IPS-NIHi7 (cell line): ENCODE measurements around the gene C1QTNF6.
A peak's percentile ranks its signal among the peaks of the same experiment; 100 is the strongest.
"Not testable (repeated sequence)": the region's sequence is repeated elsewhere in the genome, so short reads cannot be mapped to it uniquely, and the experiment has no call there.

Experiments used
- DNase-seq: peaks from one replicate; pipeline ENCODE4 v3.0.0; 2012; ENCODE audit warnings: mixed read lengths; ENCODE audit errors: extremely low spot score

The C1QTNF6 gene

DNA sequence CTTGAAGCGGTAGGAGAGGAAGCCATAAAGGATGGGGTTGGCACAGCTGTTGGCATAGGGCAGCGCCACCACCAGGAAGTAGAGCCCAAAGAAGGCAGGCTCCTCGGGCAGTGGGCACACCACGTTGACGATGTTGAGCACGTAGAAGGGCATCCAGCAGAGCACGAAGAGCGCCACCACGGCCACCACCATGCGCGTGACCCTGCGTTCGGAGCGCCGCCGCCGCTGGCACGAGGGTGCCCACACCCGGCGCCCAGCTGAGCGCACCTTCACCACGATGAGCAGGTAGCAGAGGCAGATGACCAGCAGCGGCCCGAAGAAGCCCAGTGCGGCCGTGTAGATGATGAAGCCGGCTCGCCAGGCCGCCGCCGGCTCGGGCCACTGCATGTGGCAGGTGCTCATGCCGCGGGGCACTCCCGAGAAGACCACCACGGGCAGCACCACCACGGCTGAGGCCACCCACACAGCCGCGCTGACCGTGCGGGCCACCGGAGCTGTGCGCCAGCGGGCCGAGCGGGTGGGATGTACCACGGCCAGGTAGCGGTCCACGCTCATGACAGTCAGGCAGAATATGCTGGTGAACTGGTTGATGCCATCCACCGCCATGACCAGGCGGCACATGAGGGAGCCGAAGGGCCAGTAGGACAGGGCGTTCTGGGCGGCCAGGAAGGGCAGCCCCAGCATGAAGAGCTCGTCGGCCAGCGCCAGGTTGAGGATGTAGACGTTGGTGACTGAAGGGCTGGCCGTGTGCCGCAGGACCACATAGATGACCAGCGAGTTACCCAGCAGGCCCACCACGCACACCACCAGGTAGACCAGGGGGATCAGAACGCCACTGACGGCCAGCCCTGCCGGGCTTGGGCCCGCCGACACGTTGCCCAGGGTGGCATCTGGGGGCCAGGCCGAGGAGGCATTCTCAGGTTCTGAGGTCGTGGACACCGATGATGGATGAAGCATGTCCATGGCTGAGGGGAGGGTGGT lies 19.1 kb upstream of the C1QTNF6 start:
- no peak for DNase-seq

DNA sequence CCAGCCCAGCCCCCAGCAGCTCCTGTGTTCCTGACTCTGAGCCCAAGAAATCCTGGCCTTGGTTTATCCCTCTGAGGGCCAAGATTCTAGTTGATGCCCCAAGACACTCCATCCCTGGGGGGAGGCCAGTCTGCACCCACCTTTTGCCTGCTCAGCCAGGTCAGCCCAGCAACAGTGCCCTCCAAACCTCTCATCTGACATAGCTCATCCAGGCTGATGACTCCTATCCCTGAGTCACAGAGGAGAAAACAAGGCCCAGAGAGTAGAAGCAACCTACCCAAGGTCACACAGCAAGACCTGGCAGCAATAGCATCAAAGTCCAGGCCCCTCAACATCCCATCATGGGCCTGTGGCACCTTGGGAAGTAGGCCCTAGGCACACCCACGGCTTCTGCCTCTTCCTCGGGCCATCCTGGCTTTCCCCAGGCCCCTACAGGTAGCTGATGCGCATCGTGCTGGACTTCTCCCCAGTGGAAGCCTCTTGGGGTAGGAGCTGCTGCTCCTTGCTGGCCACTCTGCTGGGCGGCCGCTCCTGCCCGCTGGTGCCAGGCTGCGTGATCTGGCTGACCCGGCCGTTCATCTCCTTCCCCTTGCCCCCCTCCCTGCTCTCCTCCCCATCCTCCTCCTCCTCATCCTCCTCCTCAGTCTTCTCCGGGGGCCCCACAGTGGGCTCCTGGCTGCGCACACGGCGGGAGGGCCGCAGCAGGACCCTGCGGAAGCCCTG lies 18.2 kb upstream of the C1QTNF6 start:
- no peak for DNase-seq

DNA sequence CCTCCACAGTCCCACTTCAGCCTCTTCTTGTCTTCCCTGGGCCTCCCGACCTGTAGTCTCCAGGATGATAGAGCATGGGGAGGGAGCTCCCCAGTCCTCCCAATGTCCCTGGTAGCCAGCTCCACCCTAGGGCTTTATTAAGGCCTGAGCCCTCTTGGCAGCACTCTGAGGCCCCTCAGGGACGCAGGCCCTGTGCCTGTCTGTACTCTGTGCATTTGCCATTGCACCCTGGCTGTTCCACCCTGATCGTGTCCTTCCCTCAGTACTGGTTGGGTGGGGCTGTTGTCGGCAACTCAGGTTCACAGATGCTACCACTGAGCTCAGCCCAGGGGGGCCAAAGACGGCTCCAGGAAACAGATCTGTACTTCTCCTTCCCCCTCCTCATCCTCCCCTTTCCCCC lies 17.0 kb upstream of the C1QTNF6 start:
- DNase-seq: no peak

DNA sequence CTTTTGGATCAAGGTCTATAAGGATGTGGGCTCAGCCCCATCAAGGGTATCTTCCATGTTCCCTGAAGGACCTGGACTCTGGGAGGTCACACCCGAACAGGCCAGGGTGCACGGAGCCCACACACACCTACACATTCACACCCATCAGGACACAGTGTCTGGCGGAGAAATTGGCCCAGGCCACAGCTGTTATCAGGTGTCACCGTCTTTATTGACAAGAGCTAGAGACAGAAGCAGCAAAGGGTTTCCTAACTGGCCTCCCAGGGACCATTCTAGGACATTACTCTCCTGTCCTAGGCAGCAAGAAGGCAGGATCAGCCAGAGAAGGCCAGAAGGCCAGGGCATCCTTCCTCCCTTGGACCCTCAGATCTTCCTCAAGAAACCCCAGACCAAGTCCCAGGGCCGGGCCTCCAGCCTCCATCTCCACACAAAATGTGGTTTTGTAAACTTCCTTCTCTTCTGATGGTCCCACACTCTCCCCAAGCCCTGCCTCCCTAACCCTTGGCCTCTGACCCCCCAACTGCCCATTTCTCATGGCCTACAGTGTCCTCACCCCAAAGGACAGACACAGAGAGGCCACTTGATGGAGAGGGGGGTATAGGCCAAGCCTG lies 16.1 kb upstream of the C1QTNF6 start:
- no peak for DNase-seq

DNA sequence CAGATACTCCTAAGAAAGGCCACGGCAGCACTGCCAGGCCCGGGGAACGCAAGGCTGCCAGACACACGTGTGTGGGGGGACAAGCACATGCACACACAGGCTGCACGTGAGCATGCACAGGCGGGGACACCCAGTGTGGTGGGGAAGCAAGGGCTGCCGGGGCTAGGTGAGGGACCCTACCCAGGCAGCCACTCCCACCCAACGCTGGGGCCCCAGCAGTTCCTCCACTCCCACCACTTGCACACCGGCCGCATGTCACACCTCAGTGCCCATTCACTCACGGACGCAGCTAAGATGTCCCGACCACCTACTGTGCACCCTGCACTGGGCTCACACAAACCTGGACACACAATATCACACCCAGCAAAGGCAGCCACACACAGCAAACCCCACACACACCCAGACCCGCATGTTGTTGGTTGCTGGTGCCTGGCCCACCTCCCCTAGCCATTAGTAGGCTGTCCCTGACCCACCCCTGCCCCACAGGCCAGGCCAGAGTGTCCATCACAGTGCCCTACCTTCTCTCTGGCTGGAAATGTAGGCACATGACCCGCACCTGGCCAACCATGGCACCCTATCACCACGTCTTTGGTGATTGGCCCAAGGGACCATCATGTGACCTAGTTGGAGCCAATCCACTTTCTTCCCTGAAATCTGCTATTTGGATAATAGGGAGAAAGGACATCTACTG lies 15.5 kb upstream of the C1QTNF6 start:
- no peak for DNase-seq

DNA sequence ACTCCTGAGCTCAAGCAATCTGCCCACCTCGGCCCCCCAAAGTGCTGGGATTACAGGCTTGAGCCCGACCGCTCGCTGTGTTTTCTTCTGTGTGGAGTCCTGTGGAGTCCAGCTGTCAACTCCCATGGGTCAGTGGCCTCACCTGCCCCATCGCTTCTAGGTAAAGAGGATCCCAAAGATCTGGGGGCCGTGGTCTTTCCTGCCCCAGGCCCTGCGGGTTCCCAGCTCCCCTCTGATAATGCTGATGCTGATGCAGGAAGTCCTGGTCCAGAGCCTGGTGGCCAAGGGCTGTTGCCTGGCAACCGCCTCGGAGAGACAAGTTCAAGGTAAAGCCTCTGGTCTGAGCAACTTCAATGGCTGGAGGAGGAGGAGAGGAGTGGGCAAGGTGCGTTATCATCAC lies 14.7 kb upstream of the C1QTNF6 start:
- no peak for DNase-seq

DNA sequence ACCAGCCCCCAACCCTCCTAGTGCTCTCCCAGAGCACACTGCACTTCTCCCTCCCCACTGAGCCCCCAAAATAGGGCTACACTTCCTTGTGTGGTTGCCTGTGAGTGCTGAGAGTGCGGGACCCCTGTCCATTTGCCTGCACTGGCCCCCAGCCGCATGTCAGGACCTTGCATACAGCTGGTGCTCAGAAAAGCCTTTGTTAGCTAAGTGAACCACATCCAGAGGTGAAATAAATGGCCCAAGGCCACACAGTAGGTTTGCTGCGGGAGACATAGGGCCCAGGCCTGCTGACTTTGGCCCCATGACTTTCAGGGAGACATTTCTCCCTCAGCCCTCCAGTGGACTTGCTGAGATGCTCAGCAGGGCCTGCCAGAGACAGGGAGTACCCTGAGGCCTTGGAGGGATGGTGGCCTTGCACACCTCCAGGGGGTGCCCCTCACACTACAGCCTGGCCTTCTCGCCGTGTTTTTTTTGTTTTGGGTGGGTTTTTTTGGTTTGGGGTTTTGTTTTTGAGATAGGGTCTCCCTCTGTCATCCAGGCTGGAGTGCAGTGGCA lies 14.0 kb upstream of the C1QTNF6 start:
- DNase-seq: no peak

DNA sequence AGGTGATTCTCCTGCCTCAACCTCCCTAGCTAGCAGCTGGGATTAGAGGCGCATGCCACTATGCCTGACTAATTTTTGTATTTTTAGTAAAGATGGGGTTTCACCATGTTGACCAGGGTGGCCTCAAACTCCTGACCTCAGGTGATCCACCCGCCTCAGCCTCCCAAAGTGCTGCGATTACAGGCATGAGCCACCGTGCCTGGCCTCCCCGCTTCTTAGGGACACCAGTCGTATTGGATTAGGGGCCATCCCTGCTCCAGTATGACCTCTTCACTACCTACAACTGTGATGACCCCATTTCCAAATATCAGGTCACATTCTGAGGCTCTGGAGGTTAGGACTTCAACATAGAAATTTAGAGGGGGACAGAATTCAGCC lies 13.4 kb upstream of the C1QTNF6 start:
- not testable (repeated sequence) for DNase-seq

DNA sequence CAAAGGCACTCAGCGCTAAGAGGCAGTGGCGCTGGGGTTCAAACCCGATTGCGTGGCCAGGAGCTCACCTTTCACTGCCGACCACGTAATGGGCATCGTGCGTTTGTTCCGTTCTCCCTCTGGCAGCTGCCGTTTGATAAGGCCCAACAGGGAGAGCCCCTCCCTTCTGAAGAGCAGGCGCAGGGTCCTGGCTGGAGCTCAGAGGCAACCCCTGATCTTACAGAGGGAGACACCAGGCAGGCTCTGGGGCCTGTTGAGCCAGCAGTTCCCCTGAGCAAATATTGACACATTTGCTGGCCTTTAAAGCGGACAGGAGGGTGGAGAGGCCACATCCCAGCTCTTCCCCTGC lies 11.7 kb upstream of the C1QTNF6 start:
- peak; percentile 65 for DNase-seq

DNA sequence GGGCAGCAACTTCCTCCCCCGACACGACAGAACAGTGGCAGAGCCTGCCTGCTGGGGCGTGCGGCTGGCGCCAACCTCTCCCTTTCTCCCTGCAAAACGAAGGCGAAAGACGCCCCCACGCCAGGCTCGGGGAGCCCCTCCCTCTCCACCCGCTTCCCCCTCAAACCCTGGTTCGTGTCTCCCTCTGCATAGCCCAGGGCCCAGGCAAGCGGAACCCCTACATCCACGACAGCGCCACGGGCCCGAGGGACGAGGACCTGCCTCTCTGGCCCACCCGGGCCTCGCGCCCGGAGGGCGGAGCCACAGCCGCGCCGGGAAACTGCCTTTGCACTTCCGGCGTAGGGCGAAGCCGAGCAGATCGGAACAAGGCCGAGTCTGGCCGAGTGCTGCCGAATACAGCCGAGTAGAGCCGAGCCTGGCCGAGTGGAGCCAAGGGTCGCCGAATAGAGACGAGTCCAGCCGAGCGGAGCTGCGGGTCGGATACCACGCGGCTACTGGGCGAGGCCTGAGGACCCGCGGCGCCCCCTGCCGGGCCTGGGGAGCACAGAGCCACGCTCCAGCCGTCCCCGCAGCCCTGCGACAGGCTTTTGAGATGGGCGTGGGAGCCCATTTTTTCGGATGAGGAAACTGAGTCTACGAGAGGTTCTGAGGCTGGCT lies 11.2 kb upstream of the C1QTNF6 start:
- peak; percentile 99 for DNase-seq

DNA sequence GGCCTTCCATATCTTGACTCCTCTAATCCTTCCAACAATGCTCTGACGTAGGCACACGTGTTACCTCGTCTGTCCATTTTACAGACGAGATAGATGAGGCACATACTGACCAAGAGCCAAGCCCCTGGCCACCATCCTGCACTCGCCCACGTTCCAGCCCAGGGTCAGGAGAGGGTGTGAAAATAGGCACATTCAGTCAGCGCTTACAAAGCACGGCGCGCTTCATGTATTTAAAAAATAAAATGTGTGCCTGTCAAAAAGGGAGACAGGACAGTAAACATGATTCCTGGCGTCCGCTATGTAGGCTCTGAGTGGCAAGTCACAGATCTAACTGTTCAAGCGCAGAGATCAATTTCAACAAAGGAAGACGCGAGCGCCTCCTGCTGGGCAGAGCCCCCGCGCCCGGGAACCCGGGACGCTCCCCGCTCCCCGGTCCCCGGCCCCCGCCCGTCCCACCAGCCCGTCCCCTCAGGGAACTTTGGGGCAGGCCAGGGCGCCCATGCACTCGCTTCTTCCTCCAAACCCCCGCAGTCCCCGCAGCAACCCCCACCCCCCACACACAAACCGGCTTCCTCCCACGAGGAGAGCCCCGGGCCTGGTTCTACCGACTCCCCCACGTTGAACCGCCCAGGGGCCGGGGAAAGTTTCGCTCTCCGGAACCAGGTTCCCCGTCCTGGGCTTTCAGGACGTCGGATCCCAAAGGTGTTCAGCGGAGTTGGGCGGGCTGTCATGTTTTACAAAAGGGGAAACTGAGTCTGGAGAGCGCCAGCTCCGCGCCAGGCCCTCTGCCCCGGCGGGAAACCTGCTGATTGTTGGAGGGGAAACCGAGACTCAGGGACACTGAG lies 10.4 kb upstream of the C1QTNF6 start:
- DNase-seq: peak; percentile 82

DNA sequence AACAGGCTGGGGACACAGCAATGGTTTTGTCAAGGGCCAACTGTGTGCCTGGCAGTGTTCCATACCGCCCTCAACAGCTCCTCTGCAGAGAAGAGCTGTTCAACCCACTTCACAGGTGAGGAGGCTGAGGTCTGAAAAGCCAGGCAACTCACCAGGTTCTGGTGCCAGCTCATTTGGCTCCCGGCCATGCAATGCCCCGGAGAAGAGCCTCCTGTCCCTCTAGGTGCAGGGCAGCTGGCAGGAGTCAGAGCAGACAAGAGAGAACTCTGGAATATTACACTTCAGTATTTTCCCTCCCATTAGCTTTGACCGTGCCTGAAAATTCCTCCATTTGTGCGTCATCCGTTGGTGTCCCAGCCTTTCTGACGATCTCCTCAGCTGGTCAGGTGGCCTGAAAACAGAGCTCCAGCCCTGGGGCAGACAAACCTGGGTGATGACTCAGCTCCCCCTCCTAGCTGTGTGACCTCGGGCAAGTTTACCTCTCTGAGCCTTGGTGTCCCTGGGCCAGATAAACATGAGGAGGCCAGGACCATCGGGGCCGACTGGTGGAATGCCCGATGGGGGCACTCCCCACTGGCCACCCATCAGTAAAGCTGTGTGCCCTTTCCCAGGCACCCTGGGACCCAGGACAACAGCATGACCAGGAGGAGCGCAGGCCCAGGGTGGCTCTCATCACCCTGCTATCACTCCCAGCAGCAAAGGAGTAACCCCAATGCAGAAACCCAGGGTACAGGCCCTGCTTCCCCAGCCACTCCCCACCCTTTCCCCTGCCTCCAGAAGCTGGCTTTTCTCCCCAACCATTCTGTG lies 9.6 kb upstream of the C1QTNF6 start:
- no peak for DNase-seq

DNA sequence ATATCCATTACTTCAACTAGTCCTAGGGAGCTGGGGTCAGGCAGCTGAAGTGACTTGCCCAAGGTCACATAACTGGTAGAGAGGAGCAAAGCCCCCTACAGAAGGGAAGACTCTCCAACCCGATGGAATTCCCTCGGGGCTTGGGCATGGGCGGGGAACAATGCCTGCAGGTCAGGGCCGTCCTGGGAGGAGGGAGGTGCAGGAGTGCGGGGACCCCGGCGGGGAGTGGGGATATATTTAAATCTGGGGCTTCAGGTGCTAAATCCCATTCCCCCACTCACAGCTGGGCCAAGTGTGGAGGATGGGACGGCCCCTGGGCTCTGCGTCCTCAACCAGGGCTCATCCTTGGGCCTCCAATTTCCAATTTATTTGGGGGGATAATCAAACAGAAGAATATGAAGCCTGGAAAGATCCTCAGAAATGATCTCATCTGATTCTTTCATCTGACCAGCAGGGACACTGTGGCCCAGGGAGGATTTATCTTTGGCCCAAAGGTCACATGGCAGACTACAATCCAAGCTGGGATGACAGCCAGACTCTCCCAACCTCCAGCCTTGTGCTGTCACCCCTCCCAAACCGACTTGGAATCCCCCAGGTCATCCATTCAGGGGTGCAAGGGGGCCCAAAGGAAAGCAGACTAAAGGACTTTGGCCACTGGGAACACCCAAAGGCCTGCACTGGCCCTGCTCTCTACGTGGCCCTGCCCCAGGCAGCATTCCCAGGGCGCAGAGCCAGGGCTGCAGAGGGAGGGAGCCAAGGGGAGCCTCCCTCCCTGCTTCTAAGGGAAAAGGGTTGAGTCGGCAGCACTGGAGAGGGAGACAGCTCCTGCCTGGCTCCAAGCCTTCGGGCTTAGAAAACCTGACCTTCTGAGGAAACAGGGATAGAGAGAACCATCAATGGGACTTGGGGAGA lies 8.7 kb upstream of the C1QTNF6 start:
- DNase-seq: no peak

DNA sequence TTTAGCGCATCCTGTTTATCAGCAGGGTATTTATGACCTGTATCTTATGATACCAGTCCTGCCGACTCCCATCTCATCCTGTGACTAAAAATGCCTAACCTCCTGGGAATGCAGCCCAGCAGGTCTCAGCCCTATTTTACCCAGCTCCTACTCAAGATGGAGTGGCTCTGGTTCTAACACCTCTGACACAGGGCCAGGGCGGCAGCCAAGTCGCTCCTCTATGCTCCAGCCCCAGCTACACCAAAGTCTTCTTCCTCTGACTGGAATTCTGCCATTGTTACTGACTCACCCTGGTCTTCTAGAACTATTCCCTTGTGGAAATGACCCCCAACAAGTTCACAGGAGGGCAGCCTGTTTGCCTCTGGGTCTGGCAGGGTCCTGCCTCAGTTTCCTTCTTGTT lies 7.9 kb upstream of the C1QTNF6 start:
- DNase-seq: no peak

DNA sequence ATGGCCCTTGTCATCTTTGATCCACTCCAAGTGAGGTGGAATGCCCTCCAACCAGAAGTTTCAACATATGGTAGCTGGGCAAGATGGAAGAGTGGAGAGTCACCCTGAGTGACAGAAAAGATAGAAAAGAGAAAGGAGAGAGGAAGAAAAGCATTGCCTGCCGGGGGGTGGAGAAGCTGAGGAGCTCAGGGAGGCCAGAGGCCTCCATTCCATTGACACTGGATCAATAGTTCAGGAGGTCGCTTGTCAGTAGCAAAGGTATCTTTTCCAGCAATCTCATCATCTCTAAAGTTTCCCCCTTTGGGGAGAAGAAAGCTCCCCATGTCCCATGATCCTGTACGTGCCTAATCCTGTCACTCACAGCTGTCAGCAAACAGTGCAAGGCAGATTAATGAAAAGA lies 6.7 kb upstream of the C1QTNF6 start:
- no peak for DNase-seq

DNA sequence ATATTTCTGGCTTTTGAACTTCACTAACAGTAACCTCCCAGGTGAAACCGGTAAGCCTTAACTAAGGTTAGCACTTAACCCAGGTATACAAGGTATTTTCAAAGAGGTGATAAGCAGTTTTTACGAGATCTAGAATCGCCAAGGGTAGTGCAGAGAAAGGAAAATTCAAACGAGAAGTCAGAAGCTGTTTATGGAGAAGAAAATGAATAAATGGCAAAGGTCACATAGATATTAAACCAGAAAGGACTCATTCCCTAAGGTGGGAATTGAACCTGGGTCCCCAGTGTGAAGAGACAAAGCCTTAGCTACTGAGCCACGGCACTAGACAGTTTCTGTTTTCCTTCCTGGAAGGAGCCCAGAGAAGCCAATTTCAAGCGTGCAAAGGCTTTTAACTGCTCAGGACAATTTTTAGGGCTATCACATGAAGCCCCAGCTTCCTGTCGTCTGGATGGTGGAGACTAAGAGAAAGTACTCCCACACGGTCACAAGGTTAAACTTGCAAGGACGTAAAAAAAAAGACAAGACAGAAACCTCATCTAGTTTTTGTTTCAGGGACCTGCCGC lies 5.7 kb upstream of the C1QTNF6 start:
- no peak for DNase-seq

DNA sequence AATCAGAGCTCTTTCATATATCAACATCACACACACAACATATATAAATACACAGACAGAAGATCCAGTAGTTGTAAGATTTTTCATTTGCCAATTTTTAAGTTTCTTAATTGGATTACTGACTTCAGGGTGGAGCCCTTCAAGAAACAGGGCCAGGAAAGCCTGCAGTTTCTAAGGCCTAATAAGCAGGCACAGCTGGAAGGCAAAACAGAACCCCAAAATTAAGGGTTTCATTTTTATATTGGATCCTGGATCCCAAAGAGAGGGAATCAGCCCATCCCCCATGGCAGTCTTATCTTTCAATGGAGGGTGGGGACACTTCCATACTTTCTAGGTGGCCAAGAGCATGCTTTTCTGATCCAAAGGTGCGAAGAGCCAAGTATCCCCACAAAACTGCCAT lies 4.7 kb upstream of the C1QTNF6 start:
- no peak for DNase-seq

DNA sequence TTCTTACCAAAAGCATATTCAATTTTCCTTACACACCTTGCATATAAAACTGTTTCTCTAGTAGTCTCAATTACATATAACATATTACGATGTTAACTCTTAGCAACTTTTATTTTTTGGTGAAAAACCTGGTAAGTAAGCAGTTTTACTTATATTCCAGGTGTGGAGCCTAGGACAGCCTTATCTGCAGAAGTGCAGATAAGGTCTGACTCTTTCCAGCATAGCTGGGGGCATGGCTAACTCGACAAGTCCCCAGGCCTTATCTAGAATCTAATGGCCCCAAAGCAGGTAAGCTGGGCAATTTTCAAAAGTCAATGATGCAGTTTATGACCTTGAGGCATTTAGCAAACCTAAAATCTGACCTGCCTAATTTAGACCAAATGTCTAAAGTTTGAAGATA lies 4.2 kb upstream of the C1QTNF6 start:
- DNase-seq: no peak
